CD4-positive, alpha-beta T cell (primary cell): ENCODE data around the gene SNX30. TPM values are rescaled to one million over a fixed set of nuclear protein-coding genes. Genes with fewer than 3 reads are reported as not detected.

Experiments used
- ATAC-seq: fragments of 200-7000 bp; cut with Tn5 transposase; one replicate; pipeline ENCODE4 v1.10.0; 2022; ENCODE audit warnings: mild to moderate bottlenecking; ENCODE audit not compliant: poor library complexity
- CTCF ChIA-PET: fragments of 350-600 bp; sonication (Branson Sonifier 250); formaldehyde crosslinking; loops from one replicate; lab custom pipeline; 2021; ENCODE audit warnings: antibody characterized with exemption, inconsistent platforms; lab: Charles Lee
- POLR2A ChIA-PET: fragments of 350-600 bp; sonication (Branson Sonifier 250); formaldehyde crosslinking; loops from one replicate; lab custom pipeline; 2021; ENCODE audit warnings: antibody characterized with exemption, inconsistent platforms; lab: Charles Lee
- DNase-seq, 14 experiments: peaks; one replicate each; pipeline ENCODE4 v3.0.0-alpha.2; 2013 to 2020; ENCODE audit warnings: mixed read lengths in 2 of 14
- H3K27ac ChIP-seq, 2 donors: one replicate each; pipeline versions ENCODE4 v1.5.1 to v1.7.0; 2013; ENCODE audit warnings: low read length in 2 of 2, low read depth in 1 of 2, mild to moderate bottlenecking in 1 of 2
- H3K27me3 ChIP-seq, 2 experiments: 1 replicate in 1 of 2; 2 replicates in 1 of 2; pipeline versions ENCODE4 v1.6.1 to v1.7.0; 2013; ENCODE audit warnings: low read length in 2 of 2, control low read depth in 1 of 2, mild to moderate bottlenecking in 1 of 2, moderate library complexity in 1 of 2; ENCODE audit not compliant: insufficient read depth in 2 of 2, control insufficient read depth in 1 of 2
- H3K36me3 ChIP-seq: one replicate; pipeline ENCODE4 v1.6.1; 2013; ENCODE audit warnings: low read length, control low read depth; ENCODE audit not compliant: insufficient read depth
- H3K4me1 ChIP-seq: one replicate; pipeline ENCODE4 v1.6.1; 2013; ENCODE audit warnings: low read length, control low read depth; ENCODE audit not compliant: insufficient read depth
- H3K4me3 ChIP-seq: one replicate; pipeline ENCODE4 v1.5.1; 2013; ENCODE audit warnings: mild to moderate bottlenecking, low read length, moderate library complexity
- H3K9me3 ChIP-seq, 2 experiments: 1 replicate in 1 of 2; 2 replicates in 1 of 2; pipeline versions ENCODE4 v1.6.1 to v1.7.0; 2013; ENCODE audit warnings: low read length in 2 of 2, mild to moderate bottlenecking in 2 of 2, control low read depth in 1 of 2, moderate library complexity in 1 of 2; ENCODE audit not compliant: control insufficient read depth in 1 of 2, insufficient read depth in 1 of 2
- H3K27ac Mint-ChIP-seq: one replicate; pipeline ENCODE4 v1.8.0; 2020; ENCODE audit warnings: mixed read lengths
- H3K27me3 Mint-ChIP-seq: one replicate; pipeline ENCODE4 v1.8.0; 2021; ENCODE audit warnings: mixed read lengths
- H3K36me3 Mint-ChIP-seq: one replicate; pipeline ENCODE4 v1.8.0; 2021; ENCODE audit warnings: low read depth, mixed read lengths
- H3K4me1 Mint-ChIP-seq: one replicate; pipeline ENCODE4 v1.8.0; 2021; ENCODE audit warnings: low read depth, mixed read lengths
- H3K4me3 Mint-ChIP-seq: one replicate; pipeline ENCODE4 v1.8.0; 2020; ENCODE audit warnings: mild to moderate bottlenecking, mixed read lengths
- H3K9me3 Mint-ChIP-seq: one replicate; pipeline ENCODE4 v1.8.0; 2020; ENCODE audit warnings: mixed read lengths
- CTCF ChIP-seq: fragments of 200-600 bp; IDR thresholded peaks from one replicate; pipeline ENCODE4 v1.8.0; 2022; ENCODE audit warnings: antibody characterized with exemption, mild to moderate bottlenecking
- intact Hi-C, 2 experiments: fragments of 100-400 bp; cut with DNase I in 1 of 2; cut with micrococcal nuclease in 1 of 2; formaldehyde crosslinking; loops; one replicate each; pipeline versions ENCODE4 v1.15.1 to v1.9.0; 2023 to 2025; cut with DNase I, micrococcal nuclease
- total RNA-seq, 174 experiments: library from RNA in 2 of 174; stranded (reverse) in 2 of 174; gene quantifications; one replicate each; pipeline ENCODE4 v1.2.3 and lab custom pipeline; 2021 to 2026

The SNX30 gene
- total RNA-seq, 2 experiments from 2014 or later: 5.2 to 5.8 TPM

- DNase-seq (peak in 1 of 14 experiments; percentile 31), ATAC-seq (peak; percentile 26)
- Histone ChIP-seq H3K4me3 (no peak overlapping the region), H3K9me3 (no peaks in the 10 kb centered on the region), H3K27ac (no peak overlapping the region), H3K27me3 (no peaks in the 10 kb centered on the region), H3K36me3 (no peaks in the 10 kb centered on the region), H3K4me1 (peaks cover 10% of the 10 kb centered on the region)
- Mint-ChIP-seq H3K27ac (peak overlapping the region; percentile 19), H3K9me3 (no peaks in the 10 kb centered on the region), H3K36me3 (peaks cover 17% of the 10 kb centered on the region), H3K4me3 (no peak overlapping the region), H3K27me3 (no peaks in the 10 kb centered on the region), H3K4me1 (peaks cover 44% of the 10 kb centered on the region)
- ChIA-PET CTCF (no interaction called here), POLR2A (no interaction called here)
- intact Hi-C loops: no loop called here
- no peak for TF ChIP-seq CTCF
Observed at GRCh38 chr9:112771359-112772214, 21.0 kb downstream of the SNX30 start.

DNA sequence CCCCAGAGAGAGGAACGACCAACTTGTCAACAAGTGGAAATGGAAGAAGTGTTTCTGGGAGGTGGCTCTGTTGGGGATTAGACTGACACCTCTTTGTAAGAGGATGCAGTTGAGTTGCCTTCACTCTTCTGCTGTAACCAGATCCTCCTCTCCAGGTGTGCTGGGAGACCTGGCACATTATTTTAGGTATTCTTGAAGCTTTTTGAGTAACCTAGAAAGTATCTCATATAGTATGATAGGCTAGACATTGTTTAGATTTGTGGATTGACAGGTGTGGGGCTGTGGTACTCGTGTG is 21.6 kb downstream of the SNX30 start:
- POLR2A ChIA-PET: no interaction called here
- DNase-seq (no peak), ATAC-seq (no peak)
- H3K4me1 ChIP-seq: peaks cover 10% of the 10 kb centered on the region
- no peak for TF ChIP-seq CTCF
- CTCF ChIA-PET: no interaction called here
- H3K27ac Mint-ChIP-seq: peak overlapping the region; percentile 19
- H3K4me1 Mint-ChIP-seq: peaks cover 44% of the 10 kb centered on the region
- H3K36me3 Mint-ChIP-seq: peaks cover 16% of the 10 kb centered on the region
- H3K9me3 Mint-ChIP-seq: no peaks in the 10 kb centered on the region
- H3K4me3 ChIP-seq: no peak overlapping the region
- H3K27me3 Mint-ChIP-seq: no peaks in the 10 kb centered on the region
- intact Hi-C loops: no loop called here
- H3K36me3 ChIP-seq: no peaks in the 10 kb centered on the region
- no peaks in the 10 kb centered on the region for H3K27me3 ChIP-seq
- H3K4me3 Mint-ChIP-seq: no peak overlapping the region
- no peak overlapping the region for H3K27ac ChIP-seq
- H3K9me3 ChIP-seq: no peaks in the 10 kb centered on the region

DNA sequence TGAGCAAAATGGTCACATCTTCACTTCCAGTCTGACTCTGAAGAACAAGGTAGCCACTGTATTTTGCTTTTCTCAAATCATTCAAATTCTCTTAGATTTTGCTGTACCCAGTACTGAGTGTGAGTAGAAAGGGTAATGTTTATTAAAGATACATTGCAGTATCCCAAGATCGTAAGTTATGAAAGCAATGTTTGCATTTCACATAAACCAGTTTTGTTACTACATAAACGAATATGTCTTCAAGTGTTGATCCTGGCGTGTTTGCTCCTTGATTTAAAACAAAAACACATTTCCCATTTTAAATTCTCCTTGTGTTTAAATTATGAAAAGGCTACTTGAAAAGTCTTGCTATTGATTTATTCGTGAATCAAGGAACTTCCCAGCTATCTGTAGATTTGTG is 22.0 kb downstream of the SNX30 start:
- Histone ChIP-seq H3K4me1 (peaks cover 10% of the 10 kb centered on the region), H3K36me3 (no peaks in the 10 kb centered on the region), H3K27me3 (no peaks in the 10 kb centered on the region), H3K4me3 (no peak overlapping the region), H3K27ac (no peak overlapping the region), H3K9me3 (no peaks in the 10 kb centered on the region)
- POLR2A ChIA-PET: interaction anchor here (0.7 kb wide), 1 partner anchor 155 kb away, joined by 5 read pairs; no protein-coding TSS in a partner anchor
- ATAC-seq (no peak), DNase-seq (no peak)
- CTCF ChIA-PET: no interaction called here
- peaks cover 16% of the 10 kb centered on the region for H3K36me3 Mint-ChIP-seq
- no peak overlapping the region for H3K4me3 Mint-ChIP-seq
- no peak for TF ChIP-seq CTCF
- peak overlapping the region; percentile 19 for H3K27ac Mint-ChIP-seq
- H3K27me3 Mint-ChIP-seq: no peaks in the 10 kb centered on the region
- intact Hi-C loops: no loop called here
- H3K4me1 Mint-ChIP-seq: peaks cover 44% of the 10 kb centered on the region
- H3K9me3 Mint-ChIP-seq: no peaks in the 10 kb centered on the region
